LoVo (cell line): ENCODE data around the gene ZCCHC14.
"Not testable (repeated sequence)": the region's sequence is repeated elsewhere in the genome, so short reads cannot be mapped to it uniquely, and the experiment has no call there.

Source experiments
- DNase-seq: peaks from one replicate; pipeline ENCODE4 v3.0.0-alpha.2; 2016; ENCODE audit warnings: low spot score

The ZCCHC14 gene

GRCh38 chr16:87497023-87497766 lies 4.4 kb upstream of the ZCCHC14 start:
- not testable (repeated sequence) for DNase-seq

DNA sequence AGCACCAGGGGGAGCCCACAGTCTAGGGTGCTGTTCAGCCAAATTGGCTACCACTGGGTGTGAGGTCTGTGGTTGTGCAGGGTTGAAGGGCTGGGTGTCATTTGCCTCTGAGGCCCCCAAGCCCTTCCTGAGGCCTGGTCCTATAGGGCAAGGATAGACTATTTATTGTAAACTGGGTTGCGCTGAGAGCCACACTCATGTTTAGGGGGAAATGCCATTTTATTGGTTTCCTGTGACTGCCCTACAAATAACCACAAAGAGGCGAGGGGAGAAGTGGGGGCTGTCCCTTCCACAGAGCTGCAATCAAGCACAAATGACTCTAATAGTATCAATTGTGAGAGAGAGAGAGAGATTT lies 3.6 kb upstream of the ZCCHC14 start:
- DNase-seq: no peak

DNA sequence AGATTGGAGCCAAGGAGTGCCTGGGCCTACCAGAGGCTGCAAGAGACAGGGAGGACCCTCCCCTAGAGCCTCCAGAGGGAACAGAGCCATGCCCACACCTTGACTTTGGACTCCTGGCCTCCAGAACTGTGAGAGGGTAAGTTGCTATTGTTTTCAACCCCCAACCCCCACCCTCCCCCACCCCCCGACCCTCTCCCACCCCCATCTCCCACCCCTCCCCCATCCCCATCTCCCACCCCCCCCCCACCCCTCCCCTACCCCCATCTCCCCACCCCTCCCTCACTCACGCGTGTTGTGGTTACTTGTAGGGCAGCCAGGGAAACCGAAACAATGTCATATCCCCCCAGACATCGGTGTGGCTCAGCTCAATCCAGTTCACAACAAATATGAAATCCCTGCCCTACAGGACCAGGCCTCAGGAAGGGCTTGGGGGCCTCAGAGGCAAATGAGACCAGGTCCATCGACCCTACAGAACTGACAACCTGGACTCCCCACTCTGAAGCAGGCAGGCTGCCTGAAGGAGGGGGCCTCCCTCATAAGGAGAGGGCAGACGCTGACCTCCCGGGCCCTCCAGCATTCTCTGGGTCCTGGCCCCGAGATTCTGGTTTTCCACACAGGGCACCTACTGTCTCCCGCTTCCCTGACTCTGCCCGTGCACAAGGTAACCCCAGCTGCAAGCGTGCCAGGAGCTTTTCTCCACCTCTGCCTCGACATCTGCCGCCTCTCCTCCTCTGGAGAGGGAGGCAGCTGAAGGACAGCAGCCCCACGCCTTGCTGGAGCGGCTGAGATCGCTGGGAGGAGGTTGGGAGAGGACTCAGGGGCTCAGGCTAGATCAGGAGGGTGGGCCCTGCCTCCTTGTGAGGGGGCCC lies 3.0 kb upstream of the ZCCHC14 start:
- no peak for DNase-seq

DNA sequence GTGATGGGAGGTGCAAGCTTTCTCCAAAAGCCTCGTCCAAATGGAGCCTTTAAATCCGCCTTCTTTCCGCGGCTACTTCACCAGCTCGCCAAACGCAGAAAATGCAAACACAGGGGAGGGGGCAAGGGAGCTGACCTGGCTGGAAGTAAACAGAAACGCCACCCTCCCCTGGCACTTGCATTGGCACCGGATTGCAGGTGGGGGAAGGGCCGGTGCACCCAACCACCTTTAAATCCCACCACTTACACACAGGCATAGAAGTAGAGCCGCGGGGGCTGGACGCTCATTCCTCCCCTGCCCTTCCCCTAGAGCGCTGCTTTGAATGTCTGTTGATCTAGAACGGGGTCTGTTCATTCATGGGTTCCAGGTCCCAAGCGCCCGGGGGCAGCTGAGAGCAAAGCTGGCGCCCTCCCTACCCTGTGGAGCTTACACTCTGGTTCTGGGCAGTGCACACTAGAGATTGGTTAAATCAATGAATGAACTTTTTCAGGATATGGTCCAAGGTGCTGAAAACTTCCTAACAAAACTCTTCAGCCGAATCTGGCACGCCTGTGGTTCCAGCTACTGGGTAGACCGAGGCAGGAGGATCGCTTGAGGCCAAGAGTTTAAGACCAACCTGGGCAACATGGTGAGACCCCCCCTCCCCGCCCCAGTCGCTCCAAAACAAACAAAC lies 920 bp upstream of the ZCCHC14 start:
- DNase-seq: no peak

DNA sequence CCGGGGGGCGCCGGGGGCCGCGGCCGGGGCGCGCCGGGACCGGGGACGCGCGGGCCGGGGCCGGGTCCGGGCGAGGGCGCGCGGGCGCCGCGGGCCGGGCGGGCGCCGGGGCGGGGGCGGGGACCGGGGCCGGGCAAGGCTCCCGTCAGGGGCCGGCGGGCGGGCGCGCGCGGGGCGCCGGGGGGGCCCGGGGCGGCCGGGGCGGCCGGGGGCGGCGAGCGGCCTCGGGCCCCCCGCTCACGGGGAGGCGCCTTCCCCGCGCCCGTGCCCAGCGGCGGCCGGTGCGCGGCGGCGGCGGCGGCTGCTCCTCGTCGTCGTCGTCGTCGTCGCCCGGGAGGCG lies 563 bp downstream of the ZCCHC14 start:
- no peak for DNase-seq

DNA sequence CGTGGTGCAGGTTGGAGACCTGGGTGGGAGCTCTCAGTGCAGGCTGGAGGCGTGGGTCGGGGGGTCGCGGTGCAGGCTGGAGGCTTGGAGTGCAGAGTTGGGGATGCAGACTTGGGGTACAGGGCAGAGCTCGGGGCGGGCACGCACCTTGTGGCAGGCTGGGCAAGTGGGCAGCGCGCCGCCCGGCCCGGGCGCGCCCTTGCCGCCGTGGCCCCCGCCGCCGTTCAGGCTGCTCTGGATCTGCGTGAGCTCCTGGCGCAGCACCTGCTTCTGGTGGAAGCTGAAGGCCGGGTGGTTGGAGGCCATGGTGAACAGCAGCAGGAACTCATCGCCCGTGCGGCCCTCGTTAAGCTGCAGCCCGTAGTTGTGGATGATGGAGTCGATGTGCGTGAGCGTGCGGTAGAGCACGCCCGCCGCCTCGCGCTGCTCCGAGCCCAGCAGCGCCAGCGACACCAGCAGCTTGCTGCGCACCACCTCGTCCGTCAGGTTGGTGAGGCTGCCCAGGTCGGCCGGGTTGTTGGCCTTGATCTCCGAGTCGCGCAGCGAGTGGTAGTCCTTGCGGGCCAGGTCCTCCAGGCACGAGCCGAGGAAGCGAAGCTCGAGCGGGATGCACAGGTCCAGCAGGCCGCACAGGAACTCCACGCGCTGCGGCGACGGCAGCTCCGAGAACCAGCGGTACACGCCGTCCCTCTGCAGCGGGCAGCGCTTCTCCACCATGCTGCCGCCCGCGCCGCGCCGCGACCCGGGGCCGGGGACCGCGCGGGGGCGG lies 1.1 kb downstream of the ZCCHC14 start:
- no peak for DNase-seq

DNA sequence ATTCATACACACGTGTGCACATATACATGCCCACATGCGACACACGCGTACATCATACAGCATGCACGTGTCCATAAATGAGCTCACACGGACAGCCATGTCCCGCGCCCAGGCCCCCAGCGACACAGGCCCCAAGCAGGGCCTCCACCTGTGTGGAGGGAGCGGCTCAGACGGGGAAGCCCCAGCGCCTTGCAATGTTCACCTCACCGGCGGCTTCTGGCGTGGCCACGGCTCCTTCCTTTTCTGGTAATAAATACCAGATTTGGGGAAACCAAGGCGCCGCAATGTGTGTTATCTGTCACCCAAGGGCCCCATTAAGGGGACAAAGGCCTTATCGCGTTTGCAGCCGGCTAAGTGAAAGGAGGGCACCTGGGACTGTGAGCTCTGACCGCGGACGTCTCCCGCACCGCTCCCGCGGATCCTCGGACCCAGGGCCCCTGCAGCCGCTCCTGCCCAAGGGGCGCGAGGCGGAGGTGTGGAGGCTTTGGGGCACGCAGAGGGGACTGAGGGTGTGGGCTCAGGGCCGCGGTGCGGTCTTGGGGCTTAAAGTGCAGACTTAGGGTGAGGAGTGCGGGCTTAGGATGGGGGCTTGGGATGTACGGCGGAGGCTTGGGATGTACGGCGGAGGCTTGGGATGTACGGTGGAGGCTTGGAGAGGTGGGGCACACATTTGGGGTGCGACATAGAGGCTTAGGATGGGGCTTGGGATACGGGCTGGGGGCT lies 1.9 kb downstream of the ZCCHC14 start:
- not testable (repeated sequence) for DNase-seq

DNA sequence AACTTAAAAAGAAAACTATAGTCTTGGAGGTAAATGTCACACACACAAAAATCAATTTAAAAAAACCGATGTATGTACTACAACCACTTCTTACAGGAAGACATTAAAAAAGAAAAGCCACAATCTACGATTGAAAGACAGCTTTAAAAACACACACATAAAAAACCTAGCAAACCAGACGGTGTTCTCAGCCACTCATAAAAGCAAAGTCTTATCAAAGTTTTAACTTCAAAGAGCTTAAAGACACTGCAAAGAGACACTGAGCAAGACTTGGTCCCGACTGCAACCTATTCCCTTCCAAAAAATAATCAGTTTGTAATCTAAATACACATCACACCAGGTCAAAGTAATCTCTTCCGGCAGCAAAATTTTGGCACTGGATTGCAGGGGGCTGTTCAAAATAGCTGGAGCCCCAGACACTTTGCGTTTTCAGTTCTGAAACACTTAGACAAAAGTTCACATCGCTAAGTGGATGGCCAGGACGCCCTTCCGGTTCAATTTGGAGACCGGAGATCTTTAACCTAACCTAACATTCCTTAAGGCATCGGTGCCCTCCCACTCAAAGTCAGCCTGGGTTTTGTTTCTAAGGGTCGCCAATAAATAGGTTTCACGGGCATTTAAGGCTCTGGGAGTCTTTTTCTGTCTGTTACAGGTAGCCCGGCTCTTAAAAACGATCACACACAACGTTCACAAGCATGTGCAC lies 2.6 kb downstream of the ZCCHC14 start:
- no peak for DNase-seq

DNA sequence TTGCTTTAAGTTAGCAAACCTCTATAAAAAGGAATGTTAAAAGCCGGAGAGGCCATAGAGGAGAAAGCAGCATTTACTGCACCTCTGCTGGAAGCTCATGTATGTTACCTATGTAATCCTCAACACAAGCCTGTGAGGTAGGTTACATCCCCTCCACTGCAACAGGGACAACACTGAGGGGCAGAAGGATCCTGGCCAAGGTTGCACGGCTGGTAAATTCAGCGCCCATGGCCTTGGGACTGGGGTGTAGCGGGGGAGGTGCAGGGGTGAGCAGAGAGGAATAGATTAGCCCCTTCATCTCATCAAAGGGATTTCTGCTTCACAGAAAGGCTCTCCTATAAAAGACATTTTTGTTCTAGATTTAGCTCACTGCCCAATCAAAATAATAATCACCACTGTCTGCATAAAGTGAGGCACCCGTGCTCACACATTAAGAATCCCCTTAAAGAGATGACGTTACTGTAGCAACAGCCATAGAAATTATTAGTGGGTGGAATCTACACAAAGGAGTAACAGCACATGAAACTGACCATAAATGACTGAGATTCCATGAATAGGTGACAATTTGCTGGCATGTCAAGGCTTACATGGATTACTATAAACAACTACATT lies 3.3 kb downstream of the ZCCHC14 start:
- DNase-seq: no peak

DNA sequence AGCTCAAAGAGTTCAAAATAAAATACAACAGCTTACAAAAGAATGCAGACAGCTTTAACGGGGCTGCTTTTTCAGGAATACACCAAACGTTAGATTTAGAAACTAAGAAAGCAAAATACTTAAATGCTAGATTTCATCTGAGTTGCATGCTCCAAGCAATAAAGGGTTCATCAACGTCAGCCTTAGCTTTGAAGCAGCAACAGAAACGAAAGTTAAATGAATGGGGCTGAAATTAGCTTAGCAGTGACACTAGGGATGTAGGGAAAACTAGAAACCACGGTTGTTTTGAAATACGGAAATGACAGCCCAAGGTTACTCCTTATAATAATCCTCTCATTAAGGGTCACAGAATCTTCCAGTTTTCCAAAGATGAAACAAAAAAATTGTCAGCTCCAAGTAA lies 3.9 kb downstream of the ZCCHC14 start:
- not testable (repeated sequence) for DNase-seq

DNA sequence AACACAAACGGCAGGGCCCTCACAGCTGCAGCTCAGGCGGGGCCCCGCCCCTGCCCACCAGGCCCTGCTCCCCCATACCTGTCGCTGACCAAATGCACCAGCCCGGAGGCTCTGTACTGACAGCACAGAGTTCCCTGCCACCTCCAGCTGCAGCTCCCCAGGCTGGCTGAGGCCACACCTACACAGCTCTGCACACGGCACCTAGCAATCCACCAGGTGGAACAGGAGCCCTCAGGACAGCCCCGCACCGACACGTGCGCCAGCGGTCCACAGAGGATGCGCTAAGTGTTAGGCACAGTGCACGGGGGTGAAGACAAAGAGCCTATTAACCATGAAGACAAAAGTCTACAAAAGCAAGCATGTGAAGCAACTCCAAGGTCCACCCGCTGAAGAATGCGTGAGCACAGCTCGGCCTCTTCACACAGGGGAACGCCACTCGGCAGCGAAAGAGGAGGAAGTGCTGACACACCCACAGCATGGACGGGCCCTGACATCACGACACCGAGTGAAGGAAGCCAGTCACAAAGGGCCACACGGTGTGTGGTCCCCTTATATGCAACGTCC lies 5.4 kb downstream of the ZCCHC14 start:
- peak; percentile 61 for DNase-seq

- DNase-seq: no peak
Observed at GRCh38 chr16:87486713-87487247, 6.0 kb downstream of the ZCCHC14 start.

DNA sequence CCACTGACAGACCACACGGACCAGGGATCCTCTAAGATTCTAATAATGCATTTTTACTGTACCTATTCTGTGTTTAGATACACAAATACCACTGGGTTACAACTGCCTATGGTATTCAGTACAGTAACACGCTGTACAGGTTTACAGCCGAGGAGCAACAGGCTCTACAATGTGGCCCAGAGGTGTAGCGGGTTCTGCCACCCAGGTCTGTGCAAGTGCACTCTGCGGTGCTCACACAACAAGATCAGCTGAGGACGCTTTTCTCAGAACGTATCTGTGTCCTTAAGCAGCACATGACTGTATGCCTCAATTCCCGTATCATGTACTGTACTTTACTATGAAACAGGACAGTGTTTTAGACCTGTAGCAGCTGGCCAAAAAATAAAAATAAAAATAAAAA lies 6.5 kb downstream of the ZCCHC14 start:
- DNase-seq: no peak

GRCh38 chr16:87485792-87486191 lies 7.0 kb downstream of the ZCCHC14 start:
- DNase-seq: not testable (repeated sequence)

DNA sequence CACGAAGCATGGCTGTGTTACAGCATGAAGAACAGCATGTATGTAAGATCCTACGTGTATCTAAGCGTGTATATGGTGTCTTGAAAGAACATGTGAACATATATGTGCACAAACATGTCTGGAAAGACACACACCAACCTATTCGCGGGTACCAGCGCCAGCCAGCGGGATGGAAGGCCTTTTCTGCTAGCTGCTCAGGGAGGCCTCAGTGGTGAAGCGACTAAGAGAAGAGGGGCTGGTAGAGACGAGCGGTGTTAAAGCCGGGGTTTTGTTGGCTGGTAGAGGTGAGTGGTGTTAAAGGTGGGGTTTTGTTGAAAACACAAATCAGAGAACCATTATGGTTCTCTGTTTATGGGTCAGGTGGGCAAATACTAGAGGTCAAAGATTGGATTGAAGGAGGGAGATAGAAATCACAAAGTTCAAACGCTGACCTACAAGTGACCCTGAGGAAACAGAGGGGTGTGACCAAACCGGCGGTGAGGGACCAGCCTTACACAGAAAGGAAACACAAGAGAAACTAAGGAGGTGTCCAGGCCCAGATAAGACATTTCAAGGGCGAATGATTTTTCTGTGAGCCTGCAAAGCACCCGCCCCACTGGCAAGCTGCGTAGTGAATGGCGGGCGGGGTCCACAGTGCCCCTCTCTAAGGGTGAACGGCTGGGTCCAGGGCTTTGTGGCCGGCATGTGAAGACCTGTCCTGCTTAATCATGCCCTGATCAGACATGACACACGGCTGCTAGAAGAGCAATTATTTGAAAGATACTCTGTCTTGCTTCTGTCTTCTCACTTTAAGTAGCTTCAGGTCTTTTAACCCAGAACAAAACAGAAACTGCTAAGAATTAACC lies 8.1 kb downstream of the ZCCHC14 start:
- no peak for DNase-seq

- no peak for DNase-seq
Observed at GRCh38 chr16:87483481-87483880, 9.3 kb downstream of the ZCCHC14 start.

GRCh38 chr16:87482670-87483069 lies 10.2 kb downstream of the ZCCHC14 start:
- not testable (repeated sequence) for DNase-seq

GRCh38 chr16:87482266-87482665 lies 10.6 kb downstream of the ZCCHC14 start:
- DNase-seq: no peak

- DNase-seq: not testable (repeated sequence)
Observed at GRCh38 chr16:87481711-87482110, 11.1 kb downstream of the ZCCHC14 start.
